Medulla oblongata (tissue), 1 donor: ENCODE results near the gene METTL17.
A peak's percentile ranks its signal among the peaks of the same experiment; 100 is the strongest.
"Not testable (repeated sequence)": the region's sequence is repeated elsewhere in the genome, so short reads cannot be mapped to it uniquely, and the experiment has no call there.

ENCODE experiments used
- DNase-seq: peaks from one replicate; pipeline ENCODE4 v3.0.0-alpha.2; 2015; ENCODE audit errors: extremely low spot score

Gene METTL17

GRCh38 chr14:20989787-20990600 is at the start of gene METTL17:
TSS of gene METTL17 (plus strand) at chr14:20989980. CDS start at chr14:20990003, 23 bp downstream.
- DNase-seq = peak; percentile 96

GRCh38 chr14:20945146-20945545 is 44.6 kb upstream of the METTL17 start:
- DNase-seq = peak; percentile 30

- DNase-seq = not testable (repeated sequence)
Observed at GRCh38 chr14:20946707-20947106, 43.1 kb upstream of the METTL17 start.

- peak; percentile 31 for DNase-seq
Observed at GRCh38 chr14:20954736-20955537, 34.8 kb upstream of the METTL17 start, which contains the start of gene RNASE2. TSS of gene RNASE2 (plus strand) at chr14:20955487. CDS start at chr14:20955772, 285 bp downstream.

- DNase-seq = peak; percentile 28
Observed at GRCh38 chr14:20955538-20955873, 34.3 kb upstream of the METTL17 start.

- no peak for DNase-seq
Observed at GRCh38 chr14:20956376-20956976, 33.3 kb upstream of the METTL17 start.

GRCh38 chr14:20958946-20959345 is 30.8 kb upstream of the METTL17 start:
- not testable (repeated sequence) for DNase-seq

GRCh38 chr14:20969336-20969735 is 20.4 kb upstream of the METTL17 start:
- no peak for DNase-seq

- no peak for DNase-seq
Observed at GRCh38 chr14:20970647-20970982, 19.2 kb upstream of the METTL17 start.

- DNase-seq = peak; percentile 89
Observed at GRCh38 chr14:20970983-20971704, 18.6 kb upstream of the METTL17 start.

GRCh38 chr14:20971705-20972021 is 18.1 kb upstream of the METTL17 start:
- no peak for DNase-seq

GRCh38 chr14:20973501-20973900 is 16.3 kb upstream of the METTL17 start:
- DNase-seq = no peak

GRCh38 chr14:20976291-20976690 is 13.5 kb upstream of the METTL17 start:
- DNase-seq = no peak

- no peak for DNase-seq
Observed at GRCh38 chr14:20978687-20979086, 11.1 kb upstream of the METTL17 start.

- DNase-seq = no peak
Observed at GRCh38 chr14:20980906-20981305, 8.9 kb upstream of the METTL17 start.

- no peak for DNase-seq
Observed at GRCh38 chr14:20982646-20983369, 7.0 kb upstream of the METTL17 start.

GRCh38 chr14:20985650-20986049 is 4.1 kb upstream of the METTL17 start:
- DNase-seq = not testable (repeated sequence)

- peak; percentile 9 for DNase-seq
Observed at GRCh38 chr14:20986811-20987210, 3.0 kb upstream of the METTL17 start.

GRCh38 chr14:20988717-20989470 is 886 bp upstream of the METTL17 start:
- peak; percentile 3 for DNase-seq

GRCh38 chr14:20989471-20989786 is 351 bp upstream of the METTL17 start:
- no peak for DNase-seq

GRCh38 chr14:20996521-20996920 is 6.7 kb downstream of the METTL17 start:
- DNase-seq = no peak
